NCI-H2107 (cell line): ENCODE measurements around the gene MANEA.
"Not testable (repeated sequence)": the region's sequence is repeated elsewhere in the genome, so short reads cannot be mapped to it uniquely, and the experiment has no call there.

Experiments used
- DNase-seq: peaks from one replicate; lab custom pipeline; 2025; lab: John Stamatoyannopoulos, UW

The MANEA gene

GRCh38 chr6:95577304-95578105, at the start of gene MANEA:
MANEA (plus strand) TSS chr6:95577535; CDS start chr6:95586440, 8,905 bp downstream.
- peak; percentile 62 for DNase-seq

- DNase-seq, result no peak
These were observed 47.6 kb upstream of the MANEA start for GRCh38 chr6:95529762-95530161.

GRCh38 chr6:95530176-95530819, 47.0 kb upstream of the MANEA start:
- DNase-seq, result no peak

GRCh38 chr6:95543798-95544197, 33.5 kb upstream of the MANEA start:
- no peak for DNase-seq

- no peak for DNase-seq
These were observed 32.7 kb upstream of the MANEA start for GRCh38 chr6:95544517-95545225.

GRCh38 chr6:95545226-95545625, 32.1 kb upstream of the MANEA start:
- no peak for DNase-seq

GRCh38 chr6:95545686-95546085, 31.6 kb upstream of the MANEA start:
- no peak for DNase-seq

- no peak for DNase-seq
These were observed 31.2 kb upstream of the MANEA start for GRCh38 chr6:95546148-95546547.

- DNase-seq, result no peak
These were observed 30.3 kb upstream of the MANEA start for GRCh38 chr6:95547043-95547442.

GRCh38 chr6:95548188-95548786, 29.0 kb upstream of the MANEA start:
- DNase-seq, result no peak

- no peak for DNase-seq
These were observed 25.5 kb upstream of the MANEA start for GRCh38 chr6:95551678-95552324.

- DNase-seq, result no peak
These were observed 23.5 kb upstream of the MANEA start for GRCh38 chr6:95553880-95554279.

- not testable (repeated sequence) for DNase-seq
These were observed 16.4 kb upstream of the MANEA start for GRCh38 chr6:95560956-95561355.

GRCh38 chr6:95569560-95569959, 7.8 kb upstream of the MANEA start:
- DNase-seq, result no peak

- no peak for DNase-seq
These were observed 5.2 kb upstream of the MANEA start for GRCh38 chr6:95572098-95572497.

- no peak for DNase-seq
These were observed 2.5 kb upstream of the MANEA start for GRCh38 chr6:95574811-95575210.

GRCh38 chr6:95576218-95576997, 927 bp upstream of the MANEA start:
- no peak for DNase-seq

- no peak for DNase-seq
These were observed 384 bp upstream of the MANEA start for GRCh38 chr6:95576998-95577303.

GRCh38 chr6:95578106-95578410, 723 bp downstream of the MANEA start:
- no peak for DNase-seq

GRCh38 chr6:95581073-95581472, 3.7 kb downstream of the MANEA start:
- no peak for DNase-seq

GRCh38 chr6:95584226-95584625, 6.9 kb downstream of the MANEA start:
- DNase-seq, result not testable (repeated sequence)

GRCh38 chr6:95587989-95588388, 10.7 kb downstream of the MANEA start:
- no peak for DNase-seq
